ENCODE results near the gene ACAT2.
"Not testable (repeated sequence)": the region's sequence is repeated elsewhere in the genome, so short reads cannot be mapped to it uniquely, and the experiment has no call there.

ACAT2 gene

GRCh38 chr6:159761873-159762680, at the start of gene ACAT2:
Gene ACAT2 (plus strand): TSS chr6:159762045. CDS start chr6:159762088, 43 bp downstream.
- peak; percentile 58 for DNase-seq (ENCODE audit: low read depth)

- not testable (repeated sequence) for DNase-seq (ENCODE audit: low read depth)
Measured at GRCh38 chr6:159712389-159712788, 49.5 kb upstream of the ACAT2 start.

GRCh38 chr6:159713984-159714383, 47.9 kb upstream of the ACAT2 start:
- no peak for DNase-seq (ENCODE audit: low read depth)

GRCh38 chr6:159714404-159714803, 47.4 kb upstream of the ACAT2 start:
- DNase-seq (ENCODE audit: low read depth) = no peak

GRCh38 chr6:159715166-159715565, 46.7 kb upstream of the ACAT2 start:
- no peak for DNase-seq (ENCODE audit: low read depth)

GRCh38 chr6:159715605-159716004, 46.2 kb upstream of the ACAT2 start:
- no peak for DNase-seq (ENCODE audit: low read depth)

GRCh38 chr6:159716247-159717096, 45.4 kb upstream of the ACAT2 start:
- peak; percentile 90 for DNase-seq (ENCODE audit: low read depth)

GRCh38 chr6:159718634-159719033, 43.2 kb upstream of the ACAT2 start:
- DNase-seq (ENCODE audit: low read depth) = no peak

GRCh38 chr6:159719287-159719686, 42.6 kb upstream of the ACAT2 start:
- no peak for DNase-seq (ENCODE audit: low read depth)

GRCh38 chr6:159720708-159721107, 41.1 kb upstream of the ACAT2 start:
- DNase-seq (ENCODE audit: low read depth) = no peak

GRCh38 chr6:159721981-159722380, 39.9 kb upstream of the ACAT2 start:
- not testable (repeated sequence) for DNase-seq (ENCODE audit: low read depth)

GRCh38 chr6:159722655-159723054, 39.2 kb upstream of the ACAT2 start:
- no peak for DNase-seq (ENCODE audit: low read depth)

- no peak for DNase-seq (ENCODE audit: low read depth)
Measured at GRCh38 chr6:159723259-159723658, 38.6 kb upstream of the ACAT2 start.

GRCh38 chr6:159724778-159725177, 37.1 kb upstream of the ACAT2 start:
- no peak for DNase-seq (ENCODE audit: low read depth)

GRCh38 chr6:159725208-159725607, 36.6 kb upstream of the ACAT2 start:
- not testable (repeated sequence) for DNase-seq (ENCODE audit: low read depth)

GRCh38 chr6:159726255-159726917, 35.5 kb upstream of the ACAT2 start:
- DNase-seq (ENCODE audit: low read depth) = no peak

- DNase-seq (ENCODE audit: low read depth) = peak; percentile 74
Measured at GRCh38 chr6:159726918-159727716, 34.7 kb upstream of the ACAT2 start, which contains the start of gene WTAP. Gene WTAP (plus strand): TSS chr6:159727506. CDS start chr6:159736266, 8,760 bp downstream.

- no peak for DNase-seq (ENCODE audit: low read depth)
Measured at GRCh38 chr6:159727717-159728445, 34.0 kb upstream of the ACAT2 start.

GRCh38 chr6:159728531-159728964, 33.3 kb upstream of the ACAT2 start:
- DNase-seq (ENCODE audit: low read depth) = no peak

- DNase-seq (ENCODE audit: low read depth) = no peak
Measured at GRCh38 chr6:159729598-159730331, 32.1 kb upstream of the ACAT2 start.

Data from HS-5 (cell line).